GM19463 (cell line): ENCODE measurements around the gene CCND1.

Experiments used
- ATAC-seq: cut with Tn5 transposase; IDR thresholded peaks from one replicate; pipeline ENCODE4 v1.9.1; 2021; ENCODE audit warnings: mild to moderate bottlenecking, moderate library complexity; ENCODE audit not compliant: unreplicated experiment

CCND1 gene

GRCh38 chr11:69640260-69640994, 529 bp upstream of the CCND1 start:
- no peak for ATAC-seq

- no peak for ATAC-seq
Measured at GRCh38 chr11:69641681-69642548, 959 bp downstream of the CCND1 start.

- no peak for ATAC-seq
Measured at GRCh38 chr11:69642549-69642912, 1.6 kb downstream of the CCND1 start.

- no peak for ATAC-seq
Measured at GRCh38 chr11:69642913-69643632, 2.1 kb downstream of the CCND1 start.

GRCh38 chr11:69643646-69644045, 2.7 kb downstream of the CCND1 start:
- no peak for ATAC-seq

GRCh38 chr11:69644071-69644961, 3.4 kb downstream of the CCND1 start:
- ATAC-seq: no peak

- no peak for ATAC-seq
Measured at GRCh38 chr11:69644962-69645675, 4.2 kb downstream of the CCND1 start.

GRCh38 chr11:69645801-69646492, 5.0 kb downstream of the CCND1 start:
- no peak for ATAC-seq

GRCh38 chr11:69646493-69647389, 5.8 kb downstream of the CCND1 start:
- ATAC-seq: no peak

GRCh38 chr11:69647390-69647748, 6.4 kb downstream of the CCND1 start:
- no peak for ATAC-seq

- ATAC-seq: no peak
Measured at GRCh38 chr11:69647761-69648497, 7.0 kb downstream of the CCND1 start.

GRCh38 chr11:69648679-69649575, 8.0 kb downstream of the CCND1 start:
- ATAC-seq: no peak

- no peak for ATAC-seq
Measured at GRCh38 chr11:69649576-69649900, 8.6 kb downstream of the CCND1 start.

GRCh38 chr11:69650081-69650831, 9.3 kb downstream of the CCND1 start:
- ATAC-seq: no peak

- ATAC-seq: no peak
Measured at GRCh38 chr11:69650832-69651344, 9.9 kb downstream of the CCND1 start.
